HCT116 (cell line): ENCODE data around the gene TMC6. TPM values are rescaled to one million over a fixed set of nuclear protein-coding genes. Genes with fewer than 3 reads are reported as not detected.

ENCODE experiments used
- ATAC-seq: fragments of 200-7000 bp; cut with Tn5 transposase; 2 replicates; pipeline ENCODE4 v1.9.1; 2020; ENCODE audit warnings: mild to moderate bottlenecking, moderate library complexity
- BruUV-seq: library from RNA; stranded (reverse); fragments of 400-500 nt; replicated peaks from 2 replicates; lab custom pipeline; 2021; lab: Mats Ljungman, UMichigan
- CTCF ChIA-PET: fragments of 300-600 bp; sonication (Branson Sonifier 250); formaldehyde crosslinking; loops from one replicate; lab custom pipeline; 2021; ENCODE audit warnings: antibody characterized with exemption; lab: Charles Lee
- POLR2A ChIA-PET: fragments of 300-600, 350-600 bp; sonication (Branson Sonifier 250); formaldehyde crosslinking; loops from one replicate; lab custom pipeline; 2021; ENCODE audit warnings: antibody characterized with exemption; lab: Charles Lee
- RAD21 ChIA-PET, 2 experiments: fragments of 300-600 bp; sonication (Branson Sonifier 250); formaldehyde crosslinking; loops; one replicate each; lab custom pipeline; 2023; ENCODE audit warnings: low total read pairs in 2 of 2; ENCODE audit not compliant: uncharacterized antibody in 2 of 2, unreplicated experiment in 2 of 2, low non-redundant PET in 1 of 2; lab: Charles Lee
- DNase-seq: peaks from one replicate; pipeline ENCODE4 v3.0.0-alpha.2; 2010; ENCODE audit warnings: low read depth, low spot score
- H2AFZ ChIP-seq: fragments of 200-600 bp; shearing (Covaris generic), sonication (generic); 2 replicates; pipeline ENCODE4 v1.6.1; 2017; ENCODE audit warnings: low read depth, mixed run types, mixed read lengths, antibody characterized with exemption, low read length; ENCODE audit not compliant: poor library complexity, severe bottlenecking
- H3K27ac ChIP-seq: 2 replicates; pipeline ENCODE4 v1.5.1; 2012; ENCODE audit warnings: low read depth, low read length
- H3K27me3 ChIP-seq: fragments of 200-600 bp; sonication (generic); 2 replicates; pipeline ENCODE4 v1.6.1; 2016; ENCODE audit warnings: mixed run types, low read length, mixed read lengths; ENCODE audit not compliant: insufficient read depth
- H3K36me3 ChIP-seq, 2 experiments: fragments of 200-500 bp in 1 of 2; fragments of 200-600 bp in 1 of 2; sonication (Bioruptor generic) in 1 of 2; sonication (generic) in 1 of 2; 2 replicates each; pipeline versions ENCODE4 v1.5.1 to v1.6.1; 2014 to 2016; ENCODE audit warnings: low read length in 2 of 2, inconsistent platforms in 1 of 2, mixed read lengths in 1 of 2, mixed run types in 1 of 2; ENCODE audit not compliant: insufficient read depth in 2 of 2, control insufficient read depth in 1 of 2
- H3K4me1 ChIP-seq, 2 experiments: fragments of 200-600 bp in 1 of 2; sonication (generic) in 1 of 2; 2 replicates each; pipeline versions ENCODE4 v1.5.1 to v1.6.1; 2012 to 2017; ENCODE audit warnings: low read length in 2 of 2, inconsistent platforms in 1 of 2, mild to moderate bottlenecking in 1 of 2, mixed read lengths in 1 of 2, mixed run types in 1 of 2, moderate library complexity in 1 of 2; ENCODE audit not compliant: insufficient read depth in 2 of 2, control insufficient read depth in 1 of 2
- H3K4me2 ChIP-seq: fragments of 200-600 bp; sonication (generic); 2 replicates; pipeline ENCODE4 v1.6.1; 2017; ENCODE audit warnings: mixed run types, low read length, mixed read lengths
- H3K4me3 ChIP-seq, 2 experiments: fragments of 200-600 bp in 1 of 2; sonication (generic) in 1 of 2; replicated peaks in 1 of 2; 2 replicates each; pipeline ENCODE4 v1.5.1; 2011 to 2016; ENCODE audit warnings: low read length in 2 of 2, control low read depth in 1 of 2, low read depth in 1 of 2, mild to moderate bottlenecking in 1 of 2, mixed read lengths in 1 of 2, mixed run types in 1 of 2
- H3K79me2 ChIP-seq: fragments of 200-600 bp; sonication (generic); 2 replicates; pipeline ENCODE4 v1.6.1; 2017; ENCODE audit warnings: mild to moderate bottlenecking, mixed run types, low read length, moderate library complexity, mixed read lengths; ENCODE audit not compliant: insufficient read depth
- H3K9ac ChIP-seq: fragments of 200-600 bp; sonication (generic); 2 replicates; pipeline ENCODE4 v1.6.1; 2016; ENCODE audit warnings: low read length, mixed read lengths
- H3K9me2 ChIP-seq: fragments of 200-600 bp; sonication (generic), shearing (Covaris generic); 2 replicates; pipeline ENCODE4 v1.6.1; 2017; ENCODE audit warnings: mixed run types, mild to moderate bottlenecking, moderate library complexity; ENCODE audit not compliant: insufficient read depth
- H3K9me3 ChIP-seq, 2 experiments: fragments of 200-500 bp in 1 of 2; fragments of 200-600 bp in 1 of 2; sonication (Bioruptor generic) in 1 of 2; sonication (generic) in 1 of 2; 2 replicates each; pipeline ENCODE4 v1.6.1; 2014 to 2017; ENCODE audit warnings: low read length in 2 of 2, mixed read lengths in 2 of 2, inconsistent platforms in 1 of 2, low read depth in 1 of 2, mild to moderate bottlenecking in 1 of 2, mixed run types in 1 of 2, moderate library complexity in 1 of 2; ENCODE audit not compliant: control insufficient read depth in 1 of 2, insufficient read depth in 1 of 2
- H4K20me1 ChIP-seq: fragments of 200-600 bp; sonication (generic), shearing (Covaris generic); 2 replicates; pipeline ENCODE4 v1.6.1; 2017; ENCODE audit warnings: mixed run types, mild to moderate bottlenecking, moderate library complexity; ENCODE audit not compliant: insufficient read depth
- EGR1 ChIP-seq: IDR thresholded peaks from 2 replicates; pipeline ENCODE4 v1.6.1; 2012; ENCODE audit warnings: low read depth
- EZH2phosphoT487 ChIP-seq: fragments of 200-600 bp; IDR thresholded peaks from 2 replicates; pipeline ENCODE4 v1.6.1; 2018; ENCODE audit warnings: antibody characterized with exemption, borderline replicate concordance
- SIN3A ChIP-seq: IDR thresholded peaks from 2 replicates; pipeline ENCODE4 v1.6.1; 2012; ENCODE audit warnings: low read depth
- intact Hi-C: fragments of 100-400 bp; cut with micrococcal nuclease; formaldehyde crosslinking; loops from 2 replicates; pipeline ENCODE4 v1.10.0; 2022
- total RNA-seq: library from RNA; stranded (reverse); gene quantifications from one replicate; pipeline ENCODE4 v1.2.1, GENCODE V29; 2021; ENCODE audit not compliant: unreplicated experiment
- TF ChIP-seq, protein P1 (sequence below): IDR thresholded peaks from 2 replicates; pipeline ENCODE4 v1.6.1; 2012

TMC6 gene
- total RNA-seq, 1 experiment from 2014 or later: 142 TPM

DNA sequence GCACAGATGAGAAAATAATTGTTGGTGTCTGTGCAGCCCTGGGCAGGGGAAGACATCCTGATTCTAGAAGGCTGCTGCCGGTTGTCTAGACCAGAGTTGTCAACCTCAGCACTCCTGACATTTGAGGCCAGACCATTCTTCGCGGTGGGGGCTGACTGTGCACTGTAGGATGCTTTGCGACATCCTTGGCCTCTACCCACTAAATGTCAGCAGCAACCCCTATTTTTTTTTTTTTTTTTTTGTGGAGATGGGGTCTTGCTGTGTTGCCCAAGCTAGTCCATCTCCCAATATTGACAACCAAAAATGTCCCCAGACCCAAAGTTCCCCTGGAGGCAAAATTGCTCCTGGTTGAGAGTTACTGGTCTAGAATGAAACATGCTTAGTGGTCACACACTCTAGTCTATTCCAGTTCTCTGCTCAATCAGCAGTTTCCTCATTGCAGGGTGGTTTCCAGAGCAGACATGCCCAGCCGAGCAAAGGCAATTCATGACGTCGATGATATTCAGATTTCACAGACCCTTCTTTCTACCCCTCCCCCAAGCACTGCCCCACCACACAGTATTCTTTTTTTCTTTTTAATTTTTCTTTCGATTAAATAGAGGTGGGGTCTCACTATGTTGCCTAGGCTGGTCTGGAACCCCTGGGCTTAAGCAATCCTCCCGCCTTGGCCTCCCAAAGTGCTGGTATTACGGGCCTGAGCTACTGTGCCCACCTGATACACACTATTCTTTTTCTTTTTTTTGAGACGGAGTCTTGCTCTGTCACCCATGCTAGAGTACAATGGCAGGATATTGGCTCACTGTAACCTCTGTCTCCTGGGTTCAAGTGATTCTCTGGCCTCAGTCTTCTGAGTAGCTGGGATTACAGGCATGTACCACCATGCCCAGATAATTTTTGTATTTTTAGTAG lies 26.6 kb upstream of the TMC6 start (continued):
- TF ChIP-seq EZH2phosphoT487 (no peak), EGR1 (no peak)

DNA sequence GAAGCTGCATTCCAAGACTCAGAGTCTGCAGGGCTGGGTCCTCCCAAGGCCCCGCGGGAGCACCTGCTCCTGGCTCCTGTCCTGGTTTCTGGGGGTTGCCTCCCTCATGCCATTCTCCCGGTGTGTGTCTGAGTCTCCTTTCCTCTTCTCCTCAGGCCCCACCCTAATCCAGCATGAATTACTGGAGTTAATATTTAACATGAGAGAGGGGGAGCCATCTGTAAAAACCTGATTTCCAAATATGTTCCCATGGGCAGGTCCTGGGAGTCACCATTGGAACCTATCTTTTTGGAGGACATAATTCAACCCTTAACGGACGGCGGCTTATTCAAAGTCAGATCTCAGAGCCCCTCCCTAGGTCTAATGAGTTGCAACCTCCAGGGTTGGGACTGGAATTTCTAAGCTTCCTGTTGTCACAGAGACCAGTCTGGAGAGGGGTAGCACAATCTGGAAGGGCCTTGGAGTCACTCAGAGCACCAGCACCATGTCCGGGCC lies 23.0 kb upstream of the TMC6 start:
- intact Hi-C loops: no loop called here
- ATAC-seq: peak; percentile 46; the same call in 1 of the 2 replicates

More for the DNA sequence above, 23.0 kb upstream of the TMC6 start:
- TF ChIP-seq, protein P1, sequence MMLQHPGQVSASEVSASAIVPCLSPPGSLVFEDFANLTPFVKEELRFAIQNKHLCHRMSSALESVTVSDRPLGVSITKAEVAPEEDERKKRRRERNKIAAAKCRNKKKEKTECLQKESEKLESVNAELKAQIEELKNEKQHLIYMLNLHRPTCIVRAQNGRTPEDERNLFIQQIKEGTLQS: no peak
- no peak for TF ChIP-seq SIN3A
- H3K4me1 ChIP-seq: peaks cover 8 to 12% of the 10 kb centered on the region in 2 experiments
- RAD21 ChIA-PET: no interaction called here
- no peaks in the 10 kb centered on the region for H3K9me2 ChIP-seq
- H3K4me2 ChIP-seq: peak overlapping the region; percentile 34
- no peaks in the 10 kb centered on the region for H3K36me3 ChIP-seq
- POLR2A ChIA-PET: interaction anchor here (1.1 kb wide), 1 partner anchor 9 kb away, joined by 6 read pairs; no protein-coding TSS in a partner anchor
- no peak for DNase-seq
- no peaks in the 10 kb centered on the region for H3K79me2 ChIP-seq
- no peaks in the 10 kb centered on the region for H4K20me1 ChIP-seq
- H3K27me3 ChIP-seq: no peaks in the 10 kb centered on the region
- peak overlapping the region; percentile 81 for H2AFZ ChIP-seq
- no TSS peak for BruUV-seq
- H3K4me3 ChIP-seq: no peak overlapping the region
- CTCF ChIA-PET: interaction anchor here (0.7 to 1.2 kb wide), 3 partner anchors 9 to 36 kb away, joined by 3 to 5 read pairs (median 3); partner anchors contain the start of genes AFMID and TK1
- no peak overlapping the region for H3K27ac ChIP-seq
- H3K9me3 ChIP-seq: no peaks in the 10 kb centered on the region
- no peak overlapping the region for H3K9ac ChIP-seq
